Glutamatergic neuron (in vitro differentiated cells): ENCODE results near the gene BEX4. TPM values are rescaled to one million over a fixed set of nuclear protein-coding genes. Genes with fewer than 3 reads are reported as not detected.
A peak's percentile ranks its signal among the peaks of the same experiment; 100 is the strongest.

ENCODE experiments used
- DNase-seq: peaks from one replicate; pipeline ENCODE4 v3.0.0; 2022
- H3K27ac Mint-ChIP-seq: one replicate; pipeline ENCODE4 v1.8.0; 2020; ENCODE audit warnings: mild to moderate bottlenecking, mixed read lengths, inconsistent platforms; ENCODE audit not compliant: unreplicated experiment
- H3K27me3 Mint-ChIP-seq: one replicate; pipeline ENCODE4 v1.8.0; 2020; ENCODE audit warnings: mild to moderate bottlenecking, moderate library complexity, mixed read lengths, inconsistent platforms; ENCODE audit not compliant: unreplicated experiment
- H3K36me3 Mint-ChIP-seq: one replicate; pipeline ENCODE4 v1.8.0; 2020; ENCODE audit warnings: mild to moderate bottlenecking, mixed read lengths, inconsistent platforms; ENCODE audit not compliant: unreplicated experiment
- H3K4me1 Mint-ChIP-seq: one replicate; pipeline ENCODE4 v1.8.0; 2020; ENCODE audit warnings: mild to moderate bottlenecking, low read depth, mixed read lengths, inconsistent platforms; ENCODE audit not compliant: unreplicated experiment
- H3K4me3 Mint-ChIP-seq: one replicate; pipeline ENCODE4 v1.8.0; 2020; ENCODE audit warnings: mild to moderate bottlenecking, mixed read lengths, inconsistent platforms; ENCODE audit not compliant: unreplicated experiment
- H3K9me3 Mint-ChIP-seq: one replicate; pipeline ENCODE4 v1.8.0; 2020; ENCODE audit warnings: mild to moderate bottlenecking, moderate library complexity, mixed read lengths, inconsistent platforms; ENCODE audit not compliant: unreplicated experiment
- total RNA-seq: library from RNA; stranded (reverse); fragmentation: NEBNext Ultra II Directional; extraction: Animal tissue kit (Norgen Biotek cat#: 25700); gene quantifications from one replicate; pipeline ENCODE4 v1.2.1, GENCODE V29; 2021; ENCODE audit not compliant: unreplicated experiment
- TF ChIP-seq, protein P1 (sequence below): fragments of 200-600 bp; sonication (generic); IDR thresholded peaks from one replicate; pipeline ENCODE4 v1.5.0; 2021; ENCODE audit not compliant: partially characterized antibody, unreplicated experiment

Gene BEX4
- total RNA-seq, 1 donor from 2014 or later, result 82.5 TPM

DNA sequence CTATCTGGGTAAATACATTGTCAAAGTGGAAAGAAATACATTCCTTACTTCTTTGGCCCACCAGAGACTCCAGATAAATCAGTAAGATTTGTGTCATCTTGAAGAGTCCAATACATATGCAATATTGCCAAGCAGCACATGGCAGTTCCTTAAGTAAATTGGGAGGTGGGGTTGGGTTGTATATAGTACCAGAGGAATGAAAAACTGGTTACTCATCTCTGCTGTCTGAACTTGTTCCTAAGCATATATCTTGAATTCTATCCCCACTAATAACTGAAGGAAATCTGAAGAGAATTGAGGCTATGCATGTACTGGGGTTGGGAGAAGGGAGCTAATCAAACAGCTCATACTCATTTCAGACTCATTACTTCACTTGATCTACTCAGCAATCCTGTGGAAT is 25.2 kb downstream of the BEX4 start:
- DNase-seq, result no peak
- Mint-ChIP-seq H3K27ac (no peak overlapping the region), H3K4me3 (no peak overlapping the region), H3K4me1 (no peaks in the 10 kb centered on the region), H3K27me3 (no peaks in the 10 kb centered on the region), H3K36me3 (no peaks in the 10 kb centered on the region), H3K9me3 (no peaks in the 10 kb centered on the region)
- TF ChIP-seq, protein P1, sequence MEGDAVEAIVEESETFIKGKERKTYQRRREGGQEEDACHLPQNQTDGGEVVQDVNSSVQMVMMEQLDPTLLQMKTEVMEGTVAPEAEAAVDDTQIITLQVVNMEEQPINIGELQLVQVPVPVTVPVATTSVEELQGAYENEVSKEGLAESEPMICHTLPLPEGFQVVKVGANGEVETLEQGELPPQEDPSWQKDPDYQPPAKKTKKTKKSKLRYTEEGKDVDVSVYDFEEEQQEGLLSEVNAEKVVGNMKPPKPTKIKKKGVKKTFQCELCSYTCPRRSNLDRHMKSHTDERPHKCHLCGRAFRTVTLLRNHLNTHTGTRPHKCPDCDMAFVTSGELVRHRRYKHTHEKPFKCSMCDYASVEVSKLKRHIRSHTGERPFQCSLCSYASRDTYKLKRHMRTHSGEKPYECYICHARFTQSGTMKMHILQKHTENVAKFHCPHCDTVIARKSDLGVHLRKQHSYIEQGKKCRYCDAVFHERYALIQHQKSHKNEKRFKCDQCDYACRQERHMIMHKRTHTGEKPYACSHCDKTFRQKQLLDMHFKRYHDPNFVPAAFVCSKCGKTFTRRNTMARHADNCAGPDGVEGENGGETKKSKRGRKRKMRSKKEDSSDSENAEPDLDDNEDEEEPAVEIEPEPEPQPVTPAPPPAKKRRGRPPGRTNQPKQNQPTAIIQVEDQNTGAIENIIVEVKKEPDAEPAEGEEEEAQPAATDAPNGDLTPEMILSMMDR, result no peak

DNA sequence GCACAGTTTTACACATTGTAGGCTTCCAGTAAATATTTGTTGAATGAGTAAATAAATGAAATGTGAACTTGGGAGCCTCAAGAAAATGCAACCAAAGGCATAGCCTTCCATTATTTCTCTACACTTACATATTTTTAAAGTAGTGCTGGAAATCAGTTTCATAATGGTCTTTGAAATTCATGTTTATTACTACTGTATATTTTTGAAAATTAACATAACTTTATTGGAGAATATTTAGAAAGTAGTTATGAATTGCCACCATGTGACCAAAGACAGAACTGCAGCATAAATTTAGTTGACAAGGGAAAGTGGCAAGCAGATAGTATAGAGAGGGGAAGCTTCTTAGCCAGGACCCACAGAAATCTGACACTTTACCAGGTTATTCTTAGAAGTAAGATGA is 33.6 kb downstream of the BEX4 start:
- Mint-ChIP-seq H3K27ac (no peak overlapping the region), H3K9me3 (no peaks in the 10 kb centered on the region), H3K36me3 (no peaks in the 10 kb centered on the region), H3K4me1 (peaks cover under 1% of the 10 kb centered on the region), H3K27me3 (no peaks in the 10 kb centered on the region), H3K4me3 (no peak overlapping the region)
- TF ChIP-seq, protein P1, result peak; percentile 57
- no peak for DNase-seq

DNA sequence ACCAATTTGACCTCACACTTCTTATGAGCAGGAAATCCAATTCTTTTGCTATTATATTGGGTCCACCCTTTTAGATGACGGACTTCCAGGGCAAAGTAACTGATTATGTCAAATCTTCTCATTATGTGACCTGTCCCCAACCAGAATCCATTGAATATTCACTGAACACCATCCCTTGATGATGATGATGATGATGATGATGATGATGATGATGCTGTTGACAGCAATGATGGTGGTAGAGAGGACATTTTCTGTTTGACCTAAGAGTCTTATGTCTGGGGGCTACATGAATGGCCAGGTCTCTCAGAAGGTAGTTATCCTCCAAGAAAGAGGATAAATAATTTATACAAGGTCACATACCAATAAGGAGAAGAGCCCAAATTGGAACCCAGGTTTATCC is 34.9 kb downstream of the BEX4 start:
- H3K4me1 Mint-ChIP-seq, result peaks cover 2% of the 10 kb centered on the region
- DNase-seq, result no peak
- H3K9me3 Mint-ChIP-seq, result peaks cover 2% of the 10 kb centered on the region
- TF ChIP-seq, protein P1, result no peak
- H3K27me3 Mint-ChIP-seq, result no peaks in the 10 kb centered on the region
- no peak overlapping the region for H3K4me3 Mint-ChIP-seq
- no peak overlapping the region for H3K27ac Mint-ChIP-seq
- H3K36me3 Mint-ChIP-seq, result no peaks in the 10 kb centered on the region

DNA sequence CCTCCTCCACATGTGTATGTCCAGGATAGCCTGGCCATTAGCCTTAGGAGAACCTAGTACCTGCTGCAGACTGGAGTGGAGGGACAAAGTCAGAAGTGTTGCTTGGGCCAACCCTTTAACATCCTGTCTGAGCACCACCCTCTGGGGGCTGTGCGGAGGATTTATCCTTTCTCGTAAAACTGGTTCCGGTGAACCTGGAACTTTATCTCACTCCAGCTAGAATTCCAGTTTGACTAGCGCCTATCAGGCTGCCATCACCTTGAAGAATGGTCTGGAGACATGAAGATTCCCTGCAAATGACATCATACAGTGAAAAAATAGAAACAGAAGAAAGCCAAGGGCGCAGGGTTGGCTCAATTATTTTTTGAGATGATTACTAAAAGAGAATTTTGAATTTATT is 36.1 kb downstream of the BEX4 start:
- DNase-seq, result no peak
- Mint-ChIP-seq H3K4me1 (peaks cover 2% of the 10 kb centered on the region), H3K27me3 (peaks cover 2% of the 10 kb centered on the region), H3K9me3 (peaks cover 2% of the 10 kb centered on the region), H3K36me3 (no peaks in the 10 kb centered on the region), H3K4me3 (no peak overlapping the region), H3K27ac (no peak overlapping the region)
- TF ChIP-seq, protein P1, result no peak

DNA sequence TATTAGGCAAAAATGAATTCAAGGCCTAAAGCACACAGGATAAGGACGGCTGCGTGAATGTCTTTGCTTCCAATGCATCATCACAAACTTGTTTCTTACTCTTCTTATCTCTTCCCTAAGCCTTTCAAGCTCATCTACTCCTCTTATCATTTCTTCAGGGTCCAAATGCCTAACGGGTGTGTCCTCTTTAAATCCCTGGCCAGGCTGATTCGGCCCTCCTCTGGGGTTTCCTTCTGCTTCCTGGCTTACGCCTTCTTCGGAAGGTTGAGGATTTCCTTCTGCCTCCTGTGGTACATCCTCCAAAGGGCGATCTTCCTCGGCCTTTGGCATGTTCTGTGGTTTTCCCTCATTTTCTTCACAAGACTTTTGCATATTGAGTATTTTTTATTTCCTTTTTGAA is 38.7 kb downstream of the BEX4 start:
- Mint-ChIP-seq H3K4me3 (peak overlapping the region; percentile 94), H3K9me3 (peaks cover 2% of the 10 kb centered on the region), H3K36me3 (no peaks in the 10 kb centered on the region), H3K27me3 (peaks cover 2% of the 10 kb centered on the region), H3K27ac (peak overlapping the region; percentile 89), H3K4me1 (peaks cover 2% of the 10 kb centered on the region)
- TF ChIP-seq, protein P1, result no peak
- DNase-seq, result no peak
